H1 (cell line): ENCODE measurements around the gene R3HCC1L. TPM values are rescaled to one million over a fixed set of nuclear protein-coding genes. Genes with fewer than 3 reads are reported as not detected.

Source experiments
- CHD1 ChIP-seq: IDR thresholded peaks from 2 replicates; pipeline ENCODE4 v1.6.1; 2012; ENCODE audit warnings: low read depth, low read length, improper control_type of control experiment
- JUN ChIP-seq: IDR thresholded peaks from 2 replicates; pipeline ENCODE4 v1.6.1; 2011; ENCODE audit warnings: low read depth, mild to moderate bottlenecking, improper control_type of control experiment, low read length
- polyA plus RNA-seq, 7 experiments: library from polyadenylated mRNA; depleted of rRNA in 3 of 7; stranded (reverse) in 5 of 7; unstranded in 2 of 7; fragments of >200 nt in 5 of 7; fragments of 200-250 nt in 2 of 7; gene quantifications; 1 replicate in 5 of 7; 2 replicates in 1 of 7; 4 replicates in 1 of 7; pipeline versions ENCODE4 v1.2.1 to v1.2.3, GENCODE V29; 2011 to 2013; ENCODE audit warnings: missing spikeins in 2 of 7, mixed read lengths in 2 of 7
- total RNA-seq: library from RNA; stranded (reverse); fragmentation: NEBNext Ultra II Directional; extraction: Animal tissue kit (Norgen Biotek cat#: 25700); gene quantifications from 2 replicates; pipeline ENCODE4 v1.2.1, GENCODE V29; 2021

Gene R3HCC1L
- total and polyA plus RNA-seq, 2 of the 8 experiments (the other 6 are each of a cell fraction or from before 2014, with no cell fraction given): 6.9 to 13.9 TPM

- TF ChIP-seq CHD1: no peak
- no peak for TF ChIP-seq JUN
- TF ChIP-seq, all 59 proteins: peak for 0
Measured at GRCh38 chr10:98258683-98259454, 124.4 kb downstream of the R3HCC1L start (continued).
